ENCODE data around the gene PARP6. TPM values are rescaled to one million over a fixed set of nuclear protein-coding genes. Genes with fewer than 3 reads are reported as not detected.

The PARP6 gene
- total and polyA plus RNA-seq, 2 donors (not counting 1 experiment from before 2014, with no cell fraction given) = 118 to 134 TPM

GRCh38 chr15:72216079-72216478, 56.3 kb downstream of the PARP6 start:
- Mint-ChIP-seq H3K9me3 (ENCODE audit: insufficient read depth) (no peaks in the 10 kb centered on the region), H3K27me3 (no peaks in the 10 kb centered on the region), H3K27ac (no peak overlapping the region), H3K4me1 (peaks cover 11% of the 10 kb centered on the region), H3K4me3 (no peak overlapping the region)
- Histone ChIP-seq H4K20me1 (ENCODE audit: control insufficient read depth, insufficient read depth, low read length, poor library complexity, severe bottlenecking) (peaks cover 44% of the 10 kb centered on the region), H3K4me2 (replicated peaks; ENCODE audit: low read depth, low read length, poor library complexity, severe bottlenecking) (no peak overlapping the region), H3K4me1 (ENCODE audit: control insufficient read depth in 2 of 2, insufficient read depth in 2 of 2, low read length in 2 of 2) (peaks cover 0 to 4% of the 10 kb centered on the region in 2 donors), H3K4me3 (ENCODE audit: control extremely low read depth in 1 of 5, extremely low read depth in 1 of 5, insufficient read depth in 1 of 5, low read depth in 2 of 5, low read length in 4 of 5) (no peak overlapping the region), H3K27me3 (replicated peaks in 1 of 4; ENCODE audit: control extremely low read depth in 1 of 4, control insufficient read depth in 3 of 4, insufficient read depth in 4 of 4, low read length in 3 of 4) (no peaks in the 10 kb centered on the region), H3K79me2 (ENCODE audit: control insufficient read depth, insufficient read depth, low read length) (peaks cover 37% of the 10 kb centered on the region), H3K9ac (ENCODE audit: low read length) (no peak overlapping the region), H2AFZ (ENCODE audit: insufficient read depth, low read depth, low read length, poor library complexity, severe bottlenecking) (no peak overlapping the region), H3K9me3 (ENCODE audit: control extremely low read depth in 1 of 3, control insufficient read depth in 2 of 3, insufficient read depth in 1 of 3, low read length in 2 of 3) (no peaks in the 10 kb centered on the region), H3K36me3 (replicated peaks in 1 of 2; ENCODE audit: control extremely low read depth in 1 of 2, control insufficient read depth in 1 of 2, extremely low read depth in 1 of 2, insufficient read depth in 2 of 2, low read length in 1 of 2) (peaks cover 15 to 86% of the 10 kb centered on the region in 2 experiments), H3K27ac (ENCODE audit: low read length in 2 of 2) (no peak overlapping the region)
- DNase-seq (no peak), ATAC-seq (ENCODE audit: low read depth) (no peak)
- CTCF ChIA-PET = interaction anchor here (2.9 kb wide), 1 partner anchor 17 kb away, joined by 11 read pairs; no protein-coding TSS in a partner anchor
- TF ChIP-seq CTCF (IDR thresholded peaks at IDR 0.05) = no peak
- POLR2A ChIA-PET = interaction anchor here (0.9 kb wide), 1 partner anchor 15 kb away, joined by 3 read pairs; the partner anchor contains the start of gene PKM
- no CpG with 5 or more reads among the region's 1 CpG for WGBS (ENCODE audit: insufficient coverage)
- intact Hi-C loops (cut with micrococcal nuclease) = loop anchor here (1.0 kb wide), 1 partner anchor 10 kb away; no protein-coding TSS in a partner anchor

- DNase-seq (no peak), ATAC-seq (ENCODE audit: low read depth) (no peak)
- Histone ChIP-seq H3K27ac (ENCODE audit: low read length in 2 of 2) (no peak overlapping the region), H3K36me3 (replicated peaks in 1 of 2; ENCODE audit: control extremely low read depth in 1 of 2, control insufficient read depth in 1 of 2, extremely low read depth in 1 of 2, insufficient read depth in 2 of 2, low read length in 1 of 2) (peaks cover 13 to 91% of the 10 kb centered on the region in 2 experiments), H2AFZ (ENCODE audit: insufficient read depth, low read depth, low read length, poor library complexity, severe bottlenecking) (no peak overlapping the region), H3K27me3 (replicated peaks in 1 of 4; ENCODE audit: control extremely low read depth in 1 of 4, control insufficient read depth in 3 of 4, insufficient read depth in 4 of 4, low read length in 3 of 4) (no peaks in the 10 kb centered on the region), H3K4me3 (ENCODE audit: control extremely low read depth in 1 of 5, extremely low read depth in 1 of 5, insufficient read depth in 1 of 5, low read depth in 2 of 5, low read length in 4 of 5) (no peak overlapping the region), H3K4me2 (replicated peaks; ENCODE audit: low read depth, low read length, poor library complexity, severe bottlenecking) (no peak overlapping the region), H3K79me2 (ENCODE audit: control insufficient read depth, insufficient read depth, low read length) (no peaks in the 10 kb centered on the region), H3K9me3 (ENCODE audit: control extremely low read depth in 1 of 3, control insufficient read depth in 2 of 3, insufficient read depth in 1 of 3, low read length in 2 of 3) (no peaks in the 10 kb centered on the region), H3K4me1 (ENCODE audit: control insufficient read depth in 2 of 2, insufficient read depth in 2 of 2, low read length in 2 of 2) (no peaks in the 10 kb centered on the region), H4K20me1 (ENCODE audit: control insufficient read depth, insufficient read depth, low read length, poor library complexity, severe bottlenecking) (peaks cover 13% of the 10 kb centered on the region), H3K9ac (ENCODE audit: low read length) (no peak overlapping the region)
- CTCF ChIA-PET = interaction anchor here (1.8 kb wide), 1 partner anchor 8 kb away, joined by 5 read pairs; no protein-coding TSS in a partner anchor
- Mint-ChIP-seq H3K27me3 (no peaks in the 10 kb centered on the region), H3K4me3 (no peak overlapping the region), H3K27ac (no peak overlapping the region), H3K4me1 (peaks cover 8% of the 10 kb centered on the region), H3K9me3 (ENCODE audit: insufficient read depth) (no peaks in the 10 kb centered on the region)
- TF ChIP-seq CTCF (IDR thresholded peaks at IDR 0.05) (no peak), EZH2 (IDR thresholded peaks at IDR 0.05; ENCODE audit: borderline replicate concordance, insufficient read depth, low read depth, low read length, poor library complexity, severe bottlenecking) (no peak)
- POLR2A ChIA-PET = no interaction called here
- intact Hi-C loops (cut with micrococcal nuclease) = no loop called here
Measured at GRCh38 chr15:72207558-72208085, 64.7 kb downstream of the PARP6 start.

Data from B cell (primary cell).